ENCODE results near the gene METTL14.

METTL14 gene

DNA sequence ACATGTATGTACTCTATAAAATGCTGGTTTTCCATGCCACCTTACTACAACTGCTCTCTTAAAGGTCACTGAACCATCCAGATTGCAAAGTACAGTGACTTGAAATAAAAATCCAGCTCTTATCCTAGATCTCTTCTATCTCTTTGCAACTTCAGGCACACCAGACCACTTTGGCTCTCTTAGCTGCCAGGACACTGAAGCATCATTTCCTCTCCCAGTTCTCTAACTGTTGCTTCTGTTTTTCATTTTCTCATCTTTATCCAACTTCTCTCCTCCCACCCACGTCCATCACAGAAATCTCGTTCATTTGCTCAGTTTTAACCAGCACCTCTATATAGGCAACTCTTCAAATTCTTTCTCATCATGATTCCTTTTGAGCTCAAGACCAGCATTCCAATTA is 74.3 kb downstream of the METTL14 start:
- DNase-seq, result no peak

- DNase-seq, result no peak
Observed at GRCh38 chr4:118760092-118760491, 74.9 kb downstream of the METTL14 start.

- DNase-seq, result no peak
Observed at GRCh38 chr4:118760493-118760892, 75.3 kb downstream of the METTL14 start.

- DNase-seq, result no peak
Observed at GRCh38 chr4:118761397-118762016, 76.3 kb downstream of the METTL14 start.

DNA sequence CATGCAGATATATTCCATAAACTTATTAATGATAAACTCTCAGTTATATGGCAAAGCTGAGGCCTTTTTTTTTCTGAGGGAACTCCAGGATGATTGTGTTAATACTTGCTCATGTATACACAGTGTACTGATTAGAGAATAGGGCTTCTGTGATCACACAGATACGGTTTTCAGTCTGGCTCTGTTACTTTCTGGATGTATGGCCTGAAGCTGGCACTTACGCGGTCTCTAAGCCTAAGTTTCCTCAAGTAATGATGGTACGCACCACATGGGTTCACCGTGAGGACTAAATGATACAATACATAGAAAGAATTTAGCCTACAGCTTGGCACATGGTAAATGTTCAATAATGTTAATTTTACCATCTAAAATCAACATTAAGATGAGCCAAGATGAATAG is 77.0 kb downstream of the METTL14 start:
- DNase-seq, result no peak

DNA sequence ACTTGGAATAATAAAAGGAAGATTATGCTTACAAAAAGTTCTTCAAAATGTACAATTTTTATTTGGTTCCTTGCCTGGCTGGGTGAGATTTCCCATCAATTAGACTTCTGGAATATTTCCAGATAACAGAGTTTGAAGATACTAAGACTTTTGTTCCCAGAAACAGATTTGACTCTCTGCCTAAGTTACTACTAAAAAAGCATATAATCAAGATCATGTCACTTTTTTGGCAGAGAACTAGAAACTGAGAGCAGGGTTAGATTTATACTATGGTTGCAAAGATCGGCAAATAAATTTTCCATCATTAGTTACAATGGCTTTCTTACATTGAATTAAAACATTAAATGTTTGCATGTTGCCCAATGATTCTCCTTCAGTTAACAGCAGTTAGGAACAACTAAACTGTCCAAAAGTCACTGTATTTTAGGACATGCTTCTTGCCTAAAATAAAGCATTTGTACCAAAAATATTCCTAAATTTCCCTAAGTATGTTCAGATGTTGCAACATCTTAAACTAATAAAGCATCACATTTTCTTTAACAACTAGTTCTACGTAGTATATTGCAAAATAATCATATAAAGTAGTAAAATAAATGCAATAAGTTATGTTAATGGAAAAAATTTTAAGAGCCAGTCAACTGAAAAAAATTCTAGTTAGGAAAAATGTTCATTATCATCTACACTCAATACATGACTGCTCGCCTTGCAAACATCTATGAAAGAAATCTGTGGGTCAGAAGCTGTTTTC is 77.7 kb downstream of the METTL14 start:
- no peak for DNase-seq

Measured in NCI-H82 (cell line).